IPS-20b (cell line): Measurements from ENCODE around the gene TRMT1.

Source experiments
- H3K27ac ChIP-seq: one replicate; pipeline ENCODE4 v1.5.1; 2013; ENCODE audit warnings: low read length
- H3K27me3 ChIP-seq: 2 replicates; pipeline ENCODE4 v1.6.1; 2013; ENCODE audit warnings: mild to moderate bottlenecking, low read length, inconsistent platforms; ENCODE audit not compliant: insufficient read depth
- H3K36me3 ChIP-seq: 2 replicates; pipeline ENCODE4 v1.6.1; 2013; ENCODE audit warnings: low read depth, mild to moderate bottlenecking, inconsistent platforms, low read length, moderate library complexity; ENCODE audit not compliant: insufficient read depth
- H3K4me1 ChIP-seq: 2 replicates; pipeline ENCODE4 v1.6.1; 2013; ENCODE audit warnings: mild to moderate bottlenecking, control low read depth, inconsistent platforms, low read length, moderate library complexity; ENCODE audit not compliant: insufficient read depth
- H3K4me3 ChIP-seq: 2 replicates; pipeline ENCODE4 v1.5.1; 2013; ENCODE audit warnings: mild to moderate bottlenecking, low read length, inconsistent platforms
- H3K9ac ChIP-seq: 2 replicates; pipeline ENCODE4 v1.6.1; 2013; ENCODE audit warnings: low read depth, mild to moderate bottlenecking, inconsistent platforms, low read length, moderate library complexity
- H3K9me3 ChIP-seq: 2 replicates; pipeline ENCODE4 v1.6.1; 2013; ENCODE audit warnings: mild to moderate bottlenecking, low read depth, low read length, inconsistent platforms; ENCODE audit not compliant: insufficient read depth

The TRMT1 gene

GRCh38 chr19:13078381-13078780 lies 38.2 kb downstream of the TRMT1 start:
- H3K9me3 ChIP-seq, result no peaks in the 10 kb centered on the region
- H3K9ac ChIP-seq, result no peak overlapping the region
- H3K27ac ChIP-seq, result no peak overlapping the region
- H3K27me3 ChIP-seq, result peaks cover 64% of the 10 kb centered on the region
- no peak overlapping the region for H3K4me3 ChIP-seq
- peaks cover 17% of the 10 kb centered on the region for H3K4me1 ChIP-seq
- H3K36me3 ChIP-seq, result no peaks in the 10 kb centered on the region

- Histone ChIP-seq H3K36me3 (no peaks in the 10 kb centered on the region), H3K4me3 (no peak overlapping the region; the same call in 1 of the 2 replicates), H3K9me3 (no peaks in the 10 kb centered on the region), H3K27ac (no peak overlapping the region), H3K9ac (no peak overlapping the region), H3K4me1 (peaks cover 17% of the 10 kb centered on the region), H3K27me3 (peaks cover 63% of the 10 kb centered on the region)
These were observed 39.3 kb downstream of the TRMT1 start for GRCh38 chr19:13077240-13077639.

GRCh38 chr19:13076787-13077186 lies 39.8 kb downstream of the TRMT1 start:
- no peaks in the 10 kb centered on the region for H3K36me3 ChIP-seq
- H3K27ac ChIP-seq, result no peak overlapping the region
- H3K4me3 ChIP-seq, result no peak overlapping the region
- no peaks in the 10 kb centered on the region for H3K9me3 ChIP-seq
- H3K27me3 ChIP-seq, result peaks cover 58% of the 10 kb centered on the region
- peaks cover 17% of the 10 kb centered on the region for H3K4me1 ChIP-seq
- no peak overlapping the region for H3K9ac ChIP-seq

GRCh38 chr19:13076320-13076719 lies 40.2 kb downstream of the TRMT1 start:
- Histone ChIP-seq H3K36me3 (no peaks in the 10 kb centered on the region), H3K4me1 (peaks cover 17% of the 10 kb centered on the region), H3K9ac (no peak overlapping the region), H3K4me3 (no peak overlapping the region), H3K27me3 (peaks cover 61% of the 10 kb centered on the region), H3K9me3 (no peaks in the 10 kb centered on the region), H3K27ac (no peak overlapping the region)

GRCh38 chr19:13074378-13074777 lies 42.2 kb downstream of the TRMT1 start:
- peaks cover 17% of the 10 kb centered on the region for H3K4me1 ChIP-seq
- no peak overlapping the region for H3K9ac ChIP-seq
- no peak overlapping the region for H3K27ac ChIP-seq
- H3K4me3 ChIP-seq, result no peak overlapping the region
- H3K36me3 ChIP-seq, result no peaks in the 10 kb centered on the region
- H3K27me3 ChIP-seq, result peaks cover 72% of the 10 kb centered on the region
- H3K9me3 ChIP-seq, result no peaks in the 10 kb centered on the region

GRCh38 chr19:13073263-13073662 lies 43.3 kb downstream of the TRMT1 start:
- Histone ChIP-seq H3K27me3 (peaks cover 72% of the 10 kb centered on the region), H3K4me1 (peaks cover 16% of the 10 kb centered on the region), H3K36me3 (no peaks in the 10 kb centered on the region), H3K9ac (no peak overlapping the region), H3K27ac (no peak overlapping the region), H3K4me3 (no peak overlapping the region), H3K9me3 (no peaks in the 10 kb centered on the region)

GRCh38 chr19:13072188-13072908 lies 44.2 kb downstream of the TRMT1 start:
- Histone ChIP-seq H3K27ac (no peak overlapping the region), H3K4me3 (no peak overlapping the region), H3K9ac (no peak overlapping the region), H3K27me3 (peaks cover 65% of the 10 kb centered on the region), H3K4me1 (peaks cover 7% of the 10 kb centered on the region), H3K9me3 (no peaks in the 10 kb centered on the region), H3K36me3 (no peaks in the 10 kb centered on the region)

- Histone ChIP-seq H3K36me3 (no peaks in the 10 kb centered on the region), H3K9me3 (no peaks in the 10 kb centered on the region), H3K27ac (no peak overlapping the region), H3K4me1 (no peaks in the 10 kb centered on the region), H3K27me3 (peaks cover 64% of the 10 kb centered on the region), H3K4me3 (no peak overlapping the region), H3K9ac (no peak overlapping the region)
These were observed 44.9 kb downstream of the TRMT1 start for GRCh38 chr19:13071444-13072187.

- H3K27me3 ChIP-seq, result peaks cover 64% of the 10 kb centered on the region
- no peak overlapping the region for H3K27ac ChIP-seq
- no peaks in the 10 kb centered on the region for H3K9me3 ChIP-seq
- H3K36me3 ChIP-seq, result no peaks in the 10 kb centered on the region
- no peaks in the 10 kb centered on the region for H3K4me1 ChIP-seq
- no peak overlapping the region for H3K9ac ChIP-seq
- H3K4me3 ChIP-seq, result no peak overlapping the region
These were observed 46.0 kb downstream of the TRMT1 start for GRCh38 chr19:13070425-13071140.

- Histone ChIP-seq H3K4me1 (no peaks in the 10 kb centered on the region), H3K4me3 (no peak overlapping the region), H3K27ac (no peak overlapping the region), H3K27me3 (peaks cover 67% of the 10 kb centered on the region), H3K36me3 (no peaks in the 10 kb centered on the region), H3K9ac (no peak overlapping the region), H3K9me3 (no peaks in the 10 kb centered on the region)
These were observed 46.9 kb downstream of the TRMT1 start for GRCh38 chr19:13069415-13070359.
